NCI-H2107 treated with DMSO at 0.1 percent for 48 hours (cell line): ENCODE results near the gene CTTN.
"Not testable (repeated sequence)": the region's sequence is repeated elsewhere in the genome, so short reads cannot be mapped to it uniquely, and the experiment has no call there.

Source experiments
- DNase-seq: peaks from one replicate; lab custom pipeline; 2025; ENCODE audit not compliant: unreplicated experiment; lab: John Stamatoyannopoulos, UW

The CTTN gene

DNA sequence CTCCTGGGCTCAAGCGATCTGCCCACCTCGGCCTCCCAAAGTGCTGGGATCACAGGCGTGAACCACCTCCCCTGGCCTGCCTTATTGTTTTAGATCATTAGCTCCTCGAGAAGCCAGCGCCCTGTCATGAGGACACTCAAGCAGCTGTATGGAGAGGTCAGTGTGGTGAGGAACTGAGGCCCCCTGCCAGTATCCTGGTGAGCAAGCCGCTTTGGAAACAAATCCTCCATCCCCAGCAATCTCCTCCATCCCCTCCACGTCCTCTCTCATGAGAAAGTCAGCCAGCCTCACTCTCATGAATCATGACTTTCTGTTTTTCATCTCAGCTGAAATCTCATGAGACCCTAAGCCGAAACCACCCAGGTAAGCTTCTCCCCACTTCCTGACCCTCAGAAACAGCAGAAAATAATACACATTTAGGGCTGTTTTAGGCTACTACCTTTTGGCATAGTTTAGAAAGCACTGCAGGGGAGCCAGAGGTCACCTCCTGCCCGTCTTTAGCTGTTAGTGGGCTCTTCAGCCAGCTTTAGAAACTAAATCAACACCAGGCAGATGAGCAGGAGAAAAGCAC, 56.0 kb downstream of the CTTN start:
- DNase-seq: no peak

GRCh38 chr11:70454811-70455210, 56.5 kb downstream of the CTTN start:
- not testable (repeated sequence) for DNase-seq

- DNase-seq: no peak
These were observed 57.0 kb downstream of the CTTN start for GRCh38 chr11:70455354-70455753.

GRCh38 chr11:70456921-70457532, 58.7 kb downstream of the CTTN start:
- no peak for DNase-seq

DNA sequence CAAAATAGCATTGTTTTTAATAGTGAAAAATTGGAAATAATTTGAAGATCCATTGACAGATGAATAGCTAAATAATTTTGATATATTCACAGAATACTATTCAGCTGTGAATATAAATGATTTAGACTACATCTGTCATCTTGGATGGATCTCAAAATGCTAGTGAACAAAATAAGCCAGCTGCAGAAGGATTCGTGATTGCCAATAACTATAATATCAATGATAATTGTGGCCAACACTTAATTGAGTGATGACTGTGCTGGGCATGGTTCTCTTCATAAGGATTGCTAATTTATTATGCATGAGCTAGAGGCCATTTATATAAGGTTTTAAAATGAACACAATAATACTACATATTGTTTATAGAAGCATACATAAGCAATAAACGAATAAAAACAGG, 60.4 kb downstream of the CTTN start:
- no peak for DNase-seq

GRCh38 chr11:70460111-70460510, 61.8 kb downstream of the CTTN start:
- no peak for DNase-seq

DNA sequence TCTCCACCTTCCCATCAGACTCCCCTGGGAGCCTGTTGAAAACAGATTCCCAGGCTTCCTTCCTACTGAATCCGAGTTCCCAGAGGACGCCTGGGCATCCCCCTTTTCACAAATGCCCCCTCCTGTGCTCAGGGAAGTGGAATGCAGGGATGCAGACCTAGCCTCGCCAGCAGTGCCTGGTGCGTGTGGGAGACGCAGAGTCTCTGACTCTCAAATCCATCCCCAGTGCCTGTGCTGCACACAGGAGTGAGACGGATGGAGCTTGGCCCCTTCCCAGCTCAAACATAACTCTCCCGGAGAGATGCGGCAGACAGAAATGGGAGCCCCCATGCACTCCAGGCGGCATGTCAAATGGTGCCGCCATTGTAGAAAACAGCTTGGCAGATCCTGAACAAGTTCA, 62.6 kb downstream of the CTTN start:
- DNase-seq: no peak

- no peak for DNase-seq
These were observed 64.6 kb downstream of the CTTN start for GRCh38 chr11:70462818-70463477.

DNA sequence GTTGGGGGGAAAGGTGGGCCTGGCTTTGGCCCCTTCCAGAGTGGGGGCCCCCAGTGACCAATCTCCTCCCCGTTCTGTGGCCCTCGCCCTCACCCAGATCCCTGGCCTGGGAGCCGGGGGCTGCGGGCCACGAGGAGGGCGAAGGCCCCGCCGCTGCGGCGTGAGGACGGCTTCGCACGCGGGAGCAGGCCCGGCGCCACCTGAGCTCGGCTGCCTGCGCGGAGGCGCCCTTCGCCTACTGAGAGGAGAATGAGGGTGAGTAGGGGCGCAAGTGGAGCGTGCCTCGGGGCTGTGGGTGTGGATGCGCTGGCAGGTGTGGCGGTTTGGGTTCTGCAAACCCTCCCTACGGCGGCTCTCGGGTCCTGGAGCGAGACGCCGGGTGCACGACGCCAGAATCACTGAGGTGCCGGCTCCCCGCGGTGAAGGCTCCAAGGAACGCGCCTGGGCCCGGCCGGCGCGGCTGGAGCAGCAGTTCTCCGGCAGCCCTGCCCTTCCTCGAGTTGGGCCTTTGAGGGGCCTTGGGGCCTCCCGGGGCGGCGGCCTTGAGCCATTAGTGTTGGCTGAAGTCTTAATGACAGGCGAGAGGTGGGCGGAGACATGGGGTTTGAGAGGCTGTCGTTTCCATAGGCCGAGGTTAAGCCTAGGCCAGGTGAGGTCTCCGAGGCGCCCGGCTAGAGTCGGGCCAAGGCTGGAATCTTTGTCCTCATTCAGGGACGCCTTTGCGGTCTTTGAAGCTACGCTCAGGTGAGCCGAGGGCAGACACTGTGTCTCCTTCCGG, 65.3 kb downstream of the CTTN start:
- DNase-seq: no peak

- no peak for DNase-seq
These were observed 66.4 kb downstream of the CTTN start for GRCh38 chr11:70464509-70465361.

GRCh38 chr11:70466154-70466553, 67.8 kb downstream of the CTTN start:
- no peak for DNase-seq

DNA sequence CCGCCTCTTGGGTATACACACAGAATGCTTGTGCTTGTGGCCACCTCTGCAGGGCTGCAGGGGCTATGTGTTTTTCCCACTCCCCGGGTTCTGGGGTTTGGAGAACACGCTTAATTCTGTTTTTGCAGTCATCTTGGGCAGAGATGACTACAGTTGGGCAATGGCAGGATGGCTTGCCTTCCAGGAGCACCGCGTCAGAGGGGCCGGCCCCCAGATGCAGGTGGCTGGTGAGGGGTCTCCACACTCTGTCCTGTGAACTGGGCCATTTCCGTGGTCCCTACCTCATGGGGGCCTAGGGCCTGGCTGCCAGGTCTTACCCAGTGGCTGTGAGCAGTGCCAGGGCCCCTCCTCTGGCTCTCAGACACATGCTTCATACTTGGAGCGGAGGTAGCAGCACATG, 68.3 kb downstream of the CTTN start:
- DNase-seq: no peak

DNA sequence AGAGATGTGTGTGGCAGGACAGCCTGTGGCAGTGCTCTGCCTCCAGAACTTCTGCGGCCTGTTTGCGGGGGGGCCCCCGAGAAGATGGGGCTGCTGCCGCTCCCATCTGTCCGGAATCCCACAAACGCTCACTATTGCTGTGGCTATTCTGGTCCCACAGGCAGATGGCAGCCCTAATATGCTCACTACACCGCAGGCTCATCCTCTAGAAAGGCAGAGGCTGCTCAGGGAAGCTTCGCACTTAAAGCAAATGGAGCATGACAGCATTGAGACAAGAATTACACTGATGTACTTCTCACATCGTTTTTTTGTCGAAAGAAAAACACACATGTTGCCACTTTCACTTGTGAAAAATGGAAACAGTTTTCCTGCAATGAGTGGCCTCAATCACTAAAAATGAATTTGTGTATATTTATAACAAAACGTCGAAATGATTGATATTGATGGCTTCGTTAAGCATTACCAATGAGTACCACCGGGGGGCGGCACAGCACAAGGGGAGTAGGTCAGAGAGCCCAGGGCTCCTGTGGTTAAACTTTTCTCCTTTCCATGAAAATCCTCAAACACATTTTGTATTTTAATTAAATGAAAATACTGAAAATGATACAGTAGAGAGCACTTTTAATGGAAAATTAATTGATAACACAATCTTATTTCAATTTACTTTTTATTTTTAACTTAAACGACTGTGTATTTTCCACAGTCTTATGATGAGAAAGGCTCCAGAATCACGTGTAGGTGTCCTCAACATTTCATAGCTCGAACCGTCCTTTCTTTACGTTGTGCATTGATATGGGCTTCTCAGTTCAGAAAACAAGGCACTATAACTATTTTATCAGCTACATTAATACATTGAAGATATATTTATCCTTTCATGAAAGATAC, 69.1 kb downstream of the CTTN start:
- DNase-seq: peak; percentile 65

DNA sequence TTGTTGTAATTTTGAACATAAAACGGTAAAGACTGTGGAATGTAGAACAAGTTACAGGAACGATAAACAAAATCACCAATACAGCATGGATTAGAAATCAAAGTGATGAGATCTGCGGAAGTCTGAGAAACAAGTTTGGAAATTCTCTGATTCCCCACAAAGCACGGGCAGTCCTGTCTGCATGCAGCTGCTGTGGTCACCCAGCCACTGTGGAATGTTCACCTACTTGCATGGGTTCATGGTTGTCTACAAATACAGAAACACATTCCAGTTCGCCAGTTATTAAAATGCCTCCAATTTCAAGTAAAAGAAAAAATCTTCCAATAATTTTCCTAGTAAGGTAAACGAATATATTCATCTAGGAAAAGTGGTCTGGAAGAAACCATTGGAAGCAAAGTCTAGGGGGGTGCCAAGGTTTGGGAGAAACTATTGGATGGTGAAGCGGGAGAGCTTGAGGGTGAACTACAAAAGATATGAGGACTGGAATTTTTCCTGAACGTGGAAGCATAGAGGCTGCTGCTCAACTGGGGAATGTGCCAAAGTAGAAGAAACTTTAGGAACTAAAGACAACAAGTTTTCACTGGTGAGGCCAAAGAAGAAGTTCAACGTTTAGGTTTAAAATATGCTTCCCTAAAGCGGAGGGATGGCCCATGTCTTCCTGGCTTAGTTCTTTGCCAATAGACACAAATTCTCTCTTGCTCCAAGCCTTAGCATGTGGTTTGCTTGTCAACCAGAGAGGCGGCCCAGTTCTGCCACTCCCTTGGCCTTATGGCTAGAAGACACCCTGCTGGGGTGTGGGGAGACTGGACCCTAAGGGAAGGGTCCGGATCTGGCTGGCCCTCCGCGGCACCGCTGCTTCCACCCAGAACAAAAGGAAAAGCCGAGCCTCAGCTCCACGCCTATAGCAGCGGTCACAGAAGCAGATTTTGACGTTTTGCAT, 70.2 kb downstream of the CTTN start:
- no peak for DNase-seq

GRCh38 chr11:70470127-70470526, 71.8 kb downstream of the CTTN start:
- DNase-seq: no peak

DNA sequence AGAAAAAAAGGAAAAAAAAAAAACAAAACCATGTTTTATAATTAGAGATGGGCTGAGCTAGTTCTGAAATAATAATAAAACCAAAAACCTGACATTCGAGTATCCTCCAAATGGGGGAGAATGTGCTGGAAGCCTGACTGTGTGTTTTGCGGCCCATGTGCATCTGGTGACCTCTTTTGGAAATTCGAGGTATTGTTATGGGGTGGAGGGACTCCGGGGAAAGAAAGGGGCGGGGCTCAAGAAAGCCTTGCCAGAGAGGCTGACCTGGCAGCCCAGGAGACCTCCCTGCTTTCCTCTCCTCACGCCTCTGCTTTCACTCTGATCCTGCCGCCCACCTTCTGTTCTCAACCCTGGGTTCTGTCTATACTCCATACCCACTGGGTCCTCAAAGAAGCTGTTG, 72.9 kb downstream of the CTTN start:
- no peak for DNase-seq

DNA sequence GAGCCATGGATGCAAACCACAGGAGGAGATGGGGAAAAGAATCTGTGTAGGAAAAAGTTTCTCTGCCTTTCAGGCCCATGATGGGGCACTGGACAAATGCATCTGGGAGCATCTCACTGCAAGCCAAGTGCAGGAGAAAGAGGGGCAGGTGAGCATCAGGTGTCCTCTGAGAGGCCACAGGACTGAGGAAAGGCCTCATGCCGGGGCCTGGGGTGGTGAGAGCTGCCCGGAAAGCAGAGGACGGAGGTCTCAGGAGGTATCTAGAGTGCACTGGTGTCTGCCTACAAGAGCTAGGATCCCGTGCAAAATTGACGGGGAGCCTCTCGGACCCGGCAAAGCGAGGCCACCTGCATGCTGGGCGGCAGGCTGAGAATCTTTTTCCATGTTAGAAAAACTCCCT, 73.9 kb downstream of the CTTN start:
- DNase-seq: no peak

GRCh38 chr11:70473186-70473872, 75.0 kb downstream of the CTTN start:
- no peak for DNase-seq
